Measurements from ENCODE around the gene TAS2R1.
"Not testable (repeated sequence)": the region's sequence is repeated elsewhere in the genome, so short reads cannot be mapped to it uniquely, and the experiment has no call there.

Gene TAS2R1

DNA sequence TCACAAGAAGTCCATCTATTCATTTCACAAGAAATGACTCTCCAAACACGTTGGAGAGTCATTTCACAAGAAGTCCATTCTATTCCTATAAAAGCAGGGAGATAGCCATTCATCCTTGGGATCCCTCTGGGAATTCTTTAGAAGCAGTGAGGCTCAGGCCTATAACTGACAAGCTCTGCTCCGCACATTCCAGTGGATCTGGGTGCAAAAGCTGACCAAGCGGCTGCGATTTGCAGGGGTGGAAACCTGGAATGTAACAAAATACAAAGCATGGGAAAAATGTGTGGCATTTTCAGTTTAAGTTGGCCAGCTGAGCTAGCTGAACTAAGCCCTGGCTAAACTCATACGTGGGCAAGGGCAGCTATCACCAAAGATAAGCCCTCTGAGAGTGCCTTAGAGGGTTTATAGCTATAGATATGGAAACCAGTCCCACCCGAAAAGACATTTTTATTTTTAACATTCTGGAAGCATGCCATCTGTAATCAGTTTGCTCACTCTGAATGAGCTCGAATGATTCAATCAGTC lies 8.7 kb downstream of the TAS2R1 start:
- no peak for DNase-seq

DNA sequence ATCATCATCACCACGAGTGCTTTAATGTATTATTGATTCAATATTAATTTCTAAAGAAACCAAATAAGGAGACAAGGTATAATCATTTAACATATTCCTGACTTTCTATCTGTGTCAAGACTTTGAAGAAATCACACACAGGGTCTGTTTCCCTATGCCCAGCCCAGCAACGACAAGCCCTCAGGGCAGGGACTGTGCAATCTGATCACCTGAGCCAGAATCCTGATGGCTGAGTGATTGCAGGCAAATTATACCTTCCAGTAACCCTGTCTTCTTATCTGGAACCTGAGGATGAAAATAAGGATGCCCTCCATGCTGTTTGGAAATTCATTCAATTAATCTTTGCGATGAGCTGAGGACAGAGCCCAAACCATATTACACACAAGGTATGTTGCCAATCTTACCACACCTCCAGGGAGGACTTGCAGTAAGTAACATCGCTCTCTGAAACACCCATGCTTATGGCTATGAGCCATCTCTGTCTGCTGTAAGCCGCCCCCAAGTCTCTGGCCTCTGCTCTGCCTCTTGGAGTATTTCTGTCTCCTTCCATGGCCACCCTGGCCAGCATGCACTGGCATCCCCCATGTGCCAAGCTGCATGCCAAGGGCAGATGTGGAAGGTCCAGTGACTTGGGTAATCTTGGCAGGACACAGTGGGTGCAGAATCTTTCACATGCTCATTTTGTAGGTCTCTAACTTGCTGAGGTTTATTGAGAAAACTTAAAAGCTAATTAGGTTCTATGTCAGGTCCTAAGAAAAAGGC lies 10.6 kb downstream of the TAS2R1 start:
- no peak for DNase-seq

- no peak for DNase-seq
Observed at GRCh38 chr5:9617739-9618504, 12.2 kb downstream of the TAS2R1 start.

DNA sequence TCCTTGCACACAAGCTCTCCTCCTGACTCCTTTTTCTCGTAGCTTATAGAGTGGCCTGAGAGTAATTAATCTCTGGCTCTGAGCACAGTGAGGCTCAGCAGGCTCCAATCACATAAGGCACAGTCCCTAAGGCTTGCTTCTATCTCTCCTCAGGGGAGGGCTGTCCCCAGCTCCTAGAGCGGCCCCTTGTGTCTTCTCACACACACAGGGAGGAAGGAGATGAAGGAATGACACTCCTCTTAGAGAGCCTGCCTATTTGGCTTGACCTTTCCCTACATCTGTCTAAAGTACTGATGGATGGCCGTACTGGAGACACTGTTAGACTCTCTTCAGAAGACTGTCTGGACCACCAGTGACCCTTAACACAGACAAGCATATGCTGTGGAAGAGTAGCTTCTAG lies 12.9 kb downstream of the TAS2R1 start:
- no peak for DNase-seq

DNA sequence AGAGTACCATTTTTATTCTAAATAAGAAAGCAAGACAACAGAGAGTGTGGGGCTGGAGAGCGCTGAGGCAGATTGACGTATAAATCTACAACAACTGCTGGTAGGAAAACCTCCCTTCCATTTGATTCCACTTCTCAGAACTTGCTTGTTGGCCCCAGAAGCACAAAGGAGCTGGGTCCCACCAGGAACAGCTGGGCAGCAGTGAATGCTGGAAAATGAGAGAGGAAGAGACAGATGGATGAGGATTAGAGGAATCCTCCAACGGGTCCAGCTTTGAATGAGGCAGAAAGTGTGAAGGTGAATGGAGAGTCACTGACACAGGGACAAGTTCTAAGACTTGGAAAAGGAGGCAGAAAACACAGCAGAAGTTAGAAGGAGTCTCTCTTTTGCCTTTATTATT lies 14.8 kb downstream of the TAS2R1 start:
- no peak for DNase-seq

DNA sequence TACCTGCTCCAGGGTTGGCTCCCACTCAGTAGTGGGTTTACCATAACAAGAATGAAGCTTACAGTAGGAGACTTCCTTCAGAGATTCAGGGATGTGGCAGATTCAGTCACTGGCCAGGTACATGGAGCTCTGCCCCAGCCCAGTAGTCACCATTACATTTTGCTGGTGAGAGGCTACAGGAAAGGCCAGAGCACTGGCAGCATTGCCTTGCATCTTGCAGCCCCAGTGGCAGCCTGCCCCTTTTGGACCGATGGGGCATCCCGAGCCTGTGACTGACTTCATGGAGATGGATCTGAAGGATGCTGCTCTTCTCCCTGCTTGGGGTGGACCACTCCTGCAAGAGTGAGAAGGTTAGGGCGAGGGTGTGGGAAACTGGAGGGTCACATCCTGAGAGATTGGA lies 16.8 kb downstream of the TAS2R1 start:
- DNase-seq = no peak

- no peak for DNase-seq
Observed at GRCh38 chr5:9610969-9611368, 19.2 kb downstream of the TAS2R1 start.

- DNase-seq = no peak
Observed at GRCh38 chr5:9610364-9610763, 19.8 kb downstream of the TAS2R1 start.

- DNase-seq = no peak
Observed at GRCh38 chr5:9608093-9608492, 22.1 kb downstream of the TAS2R1 start.

- DNase-seq = no peak
Observed at GRCh38 chr5:9605041-9605838, 24.9 kb downstream of the TAS2R1 start.

DNA sequence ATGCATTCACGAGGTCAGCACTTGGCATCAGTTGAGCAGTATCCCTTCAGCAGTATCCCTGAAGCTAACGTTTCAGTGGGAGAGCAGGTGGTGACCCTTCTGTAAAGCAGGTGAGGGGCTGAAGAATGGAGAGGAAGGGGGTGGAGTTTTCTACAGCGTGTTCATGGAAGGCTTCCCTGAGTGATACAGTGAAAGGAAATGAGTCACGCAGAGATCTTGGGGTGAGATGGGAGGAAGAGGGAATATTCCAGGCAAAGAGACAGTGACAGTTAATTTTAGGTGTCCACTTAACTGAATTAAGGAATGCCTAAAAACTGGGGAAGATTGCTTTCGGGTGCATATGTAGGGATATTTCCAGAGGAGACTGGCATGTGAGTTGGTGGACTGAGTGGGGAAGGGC lies 25.7 kb downstream of the TAS2R1 start:
- DNase-seq = no peak

- no peak for DNase-seq
Observed at GRCh38 chr5:9601055-9601739, 29.0 kb downstream of the TAS2R1 start.

GRCh38 chr5:9599391-9599790 lies 30.8 kb downstream of the TAS2R1 start:
- DNase-seq = no peak

DNA sequence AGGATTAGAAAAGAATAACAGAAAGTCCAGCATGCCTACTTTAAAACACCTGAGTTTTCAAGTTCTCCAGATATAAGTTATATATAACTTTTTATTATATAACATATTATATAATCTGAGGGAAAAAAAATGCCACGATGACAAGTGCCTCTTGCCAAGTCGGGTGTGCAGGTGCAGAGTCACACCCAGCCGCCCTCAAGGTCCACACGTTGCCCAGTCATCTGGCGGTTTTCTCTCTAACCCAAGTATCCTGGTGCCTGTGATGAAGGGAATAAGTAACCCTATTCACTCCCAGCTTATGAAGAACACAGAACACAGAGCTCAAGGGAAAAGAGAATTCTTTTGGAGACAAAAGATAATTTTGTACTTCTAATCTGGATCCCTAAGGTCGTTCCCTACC lies 31.8 kb downstream of the TAS2R1 start:
- not testable (repeated sequence) for DNase-seq

DNA sequence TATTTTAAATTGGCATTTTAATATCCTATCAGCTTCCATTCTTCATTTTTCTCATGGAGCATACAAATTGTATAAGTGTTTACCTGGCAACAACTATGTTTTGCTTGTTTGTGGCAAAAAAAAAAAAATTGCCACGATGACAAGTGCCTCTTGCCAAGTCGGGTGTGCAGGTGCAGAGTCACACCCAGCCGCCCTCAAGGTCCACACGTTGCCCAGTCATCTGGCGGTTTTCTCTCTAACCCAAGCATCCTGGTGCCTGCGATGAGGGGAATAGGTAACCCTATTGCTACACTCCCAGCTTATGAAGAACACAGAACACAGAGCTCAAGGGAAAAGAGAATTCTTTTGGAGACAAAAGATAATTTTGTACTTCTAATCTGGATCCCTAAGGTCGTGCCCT lies 32.8 kb downstream of the TAS2R1 start:
- not testable (repeated sequence) for DNase-seq

- DNase-seq = no peak
Observed at GRCh38 chr5:9596824-9597223, 33.3 kb downstream of the TAS2R1 start.

DNA sequence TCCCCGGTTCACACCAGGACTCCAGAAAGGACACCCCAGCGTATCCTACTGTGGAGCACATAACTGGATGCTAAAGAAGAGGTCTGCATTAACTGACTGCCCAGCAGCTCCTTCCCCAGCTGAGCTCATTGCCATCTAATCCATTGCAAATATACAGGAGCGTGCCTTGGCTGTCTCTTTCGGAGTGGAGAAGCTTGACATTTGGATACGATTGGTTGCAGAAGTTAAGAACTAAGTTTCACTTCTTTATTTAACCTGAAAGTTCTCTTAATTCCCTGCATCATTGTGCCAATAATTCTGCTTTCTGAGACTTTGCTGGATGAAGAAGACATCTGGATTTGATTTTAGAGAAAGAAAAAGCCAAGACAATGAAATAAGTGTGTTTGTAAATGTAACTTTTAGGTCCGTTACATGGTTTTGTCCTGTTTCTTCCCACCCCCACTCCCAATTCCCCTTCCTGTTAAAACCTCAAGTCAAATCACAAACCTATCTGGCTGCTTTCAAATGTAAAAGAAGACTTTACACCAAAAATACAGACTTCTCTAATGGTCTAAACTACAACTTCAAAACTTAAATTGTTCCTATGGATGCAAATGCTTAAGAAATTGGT lies 33.9 kb downstream of the TAS2R1 start:
- DNase-seq = no peak

DNA sequence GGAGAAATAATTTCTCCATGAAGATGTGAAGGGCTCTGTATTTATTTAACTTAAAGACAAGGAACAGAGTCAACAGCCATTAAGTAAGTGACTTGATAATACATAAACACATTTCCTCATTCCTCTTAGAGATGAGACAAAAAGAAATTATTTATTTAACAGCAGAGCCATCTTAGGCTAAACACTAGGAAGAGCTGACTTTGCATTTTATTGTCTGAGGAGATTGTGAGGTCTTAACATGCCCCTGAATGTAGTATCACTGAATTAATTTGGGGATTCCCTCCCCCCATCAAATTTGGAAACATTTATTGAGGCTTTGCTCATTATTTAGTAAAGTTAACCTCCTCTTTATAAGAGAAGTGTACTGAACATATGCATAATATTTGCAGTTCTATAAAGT lies 35.2 kb downstream of the TAS2R1 start:
- DNase-seq = no peak

DNA sequence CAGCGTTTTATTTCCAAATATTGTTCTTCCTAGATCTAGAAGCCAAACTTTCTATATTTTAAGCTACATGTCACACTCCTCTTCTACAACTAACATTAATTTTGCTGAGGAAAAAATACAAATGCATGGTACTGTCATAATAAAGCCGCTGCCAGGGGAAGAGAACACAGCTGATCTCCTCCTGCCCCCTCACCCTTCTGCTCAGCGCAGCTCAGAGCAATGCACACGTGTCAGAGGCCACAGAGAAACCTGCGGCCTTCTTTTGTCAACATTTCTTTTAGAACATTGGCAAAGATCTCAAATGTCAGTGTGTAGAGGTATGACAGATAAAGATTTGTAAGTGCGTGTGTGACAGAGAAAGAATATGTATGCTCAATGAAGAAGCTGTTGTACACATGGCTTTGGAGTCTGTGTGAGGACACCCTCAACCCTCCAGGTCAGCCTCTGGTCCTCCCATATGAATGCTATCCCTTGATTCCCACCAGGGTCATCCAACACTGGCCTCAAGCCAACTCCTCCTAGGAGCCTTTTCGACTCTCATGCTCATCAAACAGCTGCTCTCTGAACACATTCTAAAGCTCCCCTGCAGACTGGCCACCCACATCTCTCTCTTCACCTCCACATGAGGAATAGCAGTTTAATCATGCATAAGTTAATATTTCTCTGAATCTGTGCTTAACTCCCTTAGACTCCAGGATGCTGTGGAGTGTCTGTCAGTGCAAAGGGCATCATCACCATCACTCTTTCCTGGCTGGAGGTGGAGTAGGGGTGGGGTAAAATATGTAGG lies 40.9 kb downstream of the TAS2R1 start:
- DNase-seq = no peak

- DNase-seq = no peak
Observed at GRCh38 chr5:9588254-9588653, 41.9 kb downstream of the TAS2R1 start.

DNA sequence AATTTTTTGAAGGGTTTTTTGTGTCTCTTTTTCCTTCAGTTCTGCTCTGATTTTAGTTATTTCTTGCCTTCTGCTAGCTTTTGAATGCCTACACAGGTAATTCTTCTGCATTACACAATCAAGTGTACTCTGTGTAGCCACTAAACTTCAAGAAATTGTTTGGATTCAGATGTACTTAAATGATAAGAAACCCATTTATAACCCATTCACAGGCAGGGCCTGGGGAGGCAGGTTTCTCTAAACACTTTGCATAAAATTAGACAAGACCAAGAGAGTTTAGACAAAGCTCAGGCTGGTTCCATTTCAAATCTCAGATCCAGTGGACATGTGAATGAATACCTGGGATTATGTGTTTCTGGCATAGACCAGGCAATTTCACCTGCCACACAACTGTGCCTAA lies 43.0 kb downstream of the TAS2R1 start:
- DNase-seq = no peak

DNA sequence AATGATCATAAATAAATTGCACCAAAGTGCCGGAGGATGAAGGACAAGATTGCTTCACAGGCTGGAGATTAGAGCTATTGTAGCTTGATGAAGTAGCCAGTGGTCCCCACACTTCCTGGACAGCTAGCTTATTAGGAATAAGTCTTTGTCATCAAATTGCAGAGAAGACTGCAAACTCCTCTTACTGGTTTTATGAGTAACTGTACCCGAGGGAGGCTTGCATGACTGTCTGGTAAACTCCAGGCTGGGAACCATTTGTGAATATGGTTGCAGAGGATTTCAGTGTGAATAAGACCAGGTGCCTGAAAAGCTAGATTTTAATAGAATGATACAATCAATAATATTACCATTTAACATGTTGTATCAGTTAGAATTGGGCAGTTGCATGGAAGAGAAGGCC lies 47.7 kb downstream of the TAS2R1 start:
- no peak for DNase-seq
